H1 (cell line): ENCODE results near the gene ITGA8. TPM values are rescaled to one million over a fixed set of nuclear protein-coding genes. Genes with fewer than 3 reads are reported as not detected.

Source experiments
- CTCF ChIA-PET: fragments of 300-600 bp; sonication (Branson Sonifier 250); formaldehyde crosslinking; loops from one replicate; lab custom pipeline; 2021; ENCODE audit not compliant: partially characterized antibody; lab: Charles Lee
- POLR2A ChIA-PET: fragments of 300-600 bp; sonication (Branson Sonifier 250); formaldehyde crosslinking; loops from one replicate; lab custom pipeline; 2021; ENCODE audit warnings: inconsistent platforms; ENCODE audit not compliant: partially characterized antibody; lab: Charles Lee
- DNase-seq, 2 experiments: peaks; one replicate each; pipeline versions ENCODE4 v3.0.0 to v3.0.0-alpha.2; 2010 to 2022; ENCODE audit warnings: low spot score in 2 of 2, low read depth in 1 of 2, mixed read lengths in 1 of 2
- FAIRE-seq: peaks from 2 replicates; lab custom pipeline; 2011; peaks lifted over from hg19 to GRCh38; lab: Jason Lieb, UNC
- H2AFZ ChIP-seq: 2 replicates; pipeline ENCODE4 v1.8.1; 2012; ENCODE audit warnings: low read length, inconsistent platforms
- H2AK5ac ChIP-seq: 2 replicates; pipeline ENCODE4 v1.6.1; 2013; ENCODE audit warnings: low read depth, low read length
- H2BK120ac ChIP-seq: replicated peaks from 2 replicates; pipeline ENCODE3; 2013; ENCODE audit warnings: low read depth, low read length, inconsistent platforms
- H2BK12ac ChIP-seq: 2 replicates; pipeline ENCODE4 v1.6.1; 2013; ENCODE audit warnings: low read depth, low read length
- H2BK15ac ChIP-seq: 2 replicates; pipeline ENCODE4 v1.6.1; 2013; ENCODE audit warnings: low read length
- H2BK20ac ChIP-seq: 2 replicates; pipeline ENCODE4 v1.6.1; 2013; ENCODE audit warnings: low read length
- H2BK5ac ChIP-seq: 2 replicates; pipeline ENCODE4 v1.6.1; 2013; ENCODE audit warnings: low read depth, low read length
- H3K14ac ChIP-seq: 2 replicates; pipeline ENCODE4 v1.6.1; 2013; ENCODE audit warnings: inconsistent platforms; ENCODE audit not compliant: insufficient read length
- H3K18ac ChIP-seq: 2 replicates; pipeline ENCODE4 v1.6.1; 2013; ENCODE audit warnings: low read length; ENCODE audit errors: extremely low read depth
- H3K23ac ChIP-seq: 2 replicates; pipeline ENCODE4 v1.6.1; 2013; ENCODE audit warnings: inconsistent platforms; ENCODE audit not compliant: insufficient read length
- H3K23me2 ChIP-seq: 2 replicates; pipeline ENCODE4 v1.6.1; 2013; ENCODE audit warnings: low read depth, low read length
- H3K27ac ChIP-seq: 2 replicates; pipeline ENCODE4 v1.6.1; 2011; ENCODE audit warnings: low read depth, low read length, inconsistent platforms
- H3K27me3 ChIP-seq, 4 experiments: replicated peaks in 1 of 4; 1 replicate in 1 of 4; 2 replicates in 3 of 4; pipeline versions ENCODE4 v1.6.1 to v1.8.1; 2011 to 2013; ENCODE audit warnings: low read length in 3 of 4, mild to moderate bottlenecking in 3 of 4, inconsistent platforms in 2 of 4, mixed read lengths in 2 of 4, moderate library complexity in 1 of 4; ENCODE audit not compliant: control insufficient read depth in 3 of 4, insufficient read depth in 3 of 4; ENCODE audit errors: extremely low read depth in 1 of 4
- H3K36me3 ChIP-seq, 4 experiments: 2 replicates each; pipeline versions ENCODE4 v1.6.1 to v1.8.1; 2011 to 2013; ENCODE audit warnings: mild to moderate bottlenecking in 4 of 4, low read length in 3 of 4, moderate library complexity in 2 of 4, control low read depth in 1 of 4, inconsistent platforms in 1 of 4; ENCODE audit not compliant: insufficient read depth in 4 of 4, control insufficient read depth in 2 of 4
- H3K4ac ChIP-seq: replicated peaks from 2 replicates; pipeline ENCODE3; 2013; ENCODE audit warnings: low read length, low read depth, mixed read lengths, inconsistent platforms; ENCODE audit not compliant: insufficient read length
- H3K4me1 ChIP-seq, 4 experiments: replicated peaks in 1 of 4; 1 replicate in 1 of 4; 2 replicates in 3 of 4; pipeline versions ENCODE4 v1.6.1 to v1.8.1; 2011 to 2013; ENCODE audit warnings: low read length in 3 of 4, inconsistent platforms in 2 of 4, mixed read lengths in 1 of 4; ENCODE audit not compliant: insufficient read depth in 4 of 4, control insufficient read depth in 3 of 4
- H3K4me2 ChIP-seq, 2 experiments: 2 replicates each; pipeline versions ENCODE4 v1.6.1 to v1.8.1; 2011 to 2013; ENCODE audit warnings: low read depth in 2 of 2, low read length in 2 of 2, control low read depth in 1 of 2, inconsistent platforms in 1 of 2, mild to moderate bottlenecking in 1 of 2; ENCODE audit not compliant: insufficient read depth in 1 of 2
- H3K4me3 ChIP-seq, 4 experiments: fragments of 200-600, 300-600 bp in 1 of 4; sonication (generic), shearing (Covaris generic), sonication (Bioruptor Twin) in 1 of 4; 2 replicates each; pipeline versions ENCODE4 v1.5.1 to v1.8.1; 2011 to 2016; ENCODE audit warnings: low read length in 4 of 4, low read depth in 3 of 4, control low read depth in 2 of 4, inconsistent platforms in 2 of 4, mild to moderate bottlenecking in 2 of 4, mixed read lengths in 1 of 4, moderate library complexity in 1 of 4; ENCODE audit not compliant: insufficient read depth in 2 of 4; ENCODE audit errors: extremely low read depth in 1 of 4
- H3K56ac ChIP-seq: replicated peaks from 2 replicates; pipeline ENCODE3; 2013; ENCODE audit warnings: low read depth, mild to moderate bottlenecking, mixed read lengths, low read length, inconsistent platforms; ENCODE audit not compliant: insufficient read length
- H3K79me1 ChIP-seq: 2 replicates; pipeline ENCODE4 v1.6.1; 2013; ENCODE audit warnings: low read depth, low read length, control low read depth
- H3K79me2 ChIP-seq, 2 experiments: 2 replicates each; pipeline versions ENCODE4 v1.6.1 to v1.8.1; 2012 to 2013; ENCODE audit warnings: low read length in 2 of 2, mild to moderate bottlenecking in 2 of 2, inconsistent platforms in 1 of 2; ENCODE audit not compliant: insufficient read depth in 2 of 2, control insufficient read depth in 1 of 2
- H3K9ac ChIP-seq, 4 experiments: replicated peaks in 1 of 4; 1 replicate in 1 of 4; 2 replicates in 3 of 4; pipeline versions ENCODE4 v1.6.1 to v1.8.1; 2011 to 2013; ENCODE audit warnings: low read depth in 3 of 4, low read length in 3 of 4, control low read depth in 2 of 4, mild to moderate bottlenecking in 2 of 4, moderate library complexity in 2 of 4, inconsistent platforms in 1 of 4; ENCODE audit errors: extremely low read depth in 1 of 4
- H3K9me3 ChIP-seq, 2 experiments: 2 replicates each; pipeline versions ENCODE4 v1.6.1 to v1.8.1; 2012 to 2013; ENCODE audit warnings: mild to moderate bottlenecking in 2 of 2, moderate library complexity in 2 of 2, control low read depth in 1 of 2, inconsistent platforms in 1 of 2, low read depth in 1 of 2, low read length in 1 of 2, mixed read lengths in 1 of 2; ENCODE audit not compliant: insufficient read depth in 2 of 2
- H4K20me1 ChIP-seq, 2 experiments: replicated peaks in 1 of 2; 2 replicates each; pipeline versions ENCODE3 to v1.8.1; 2011 to 2013; ENCODE audit warnings: inconsistent platforms in 2 of 2, low read length in 2 of 2, mild to moderate bottlenecking in 1 of 2; ENCODE audit not compliant: insufficient read depth in 2 of 2, control insufficient read depth in 1 of 2
- H4K5ac ChIP-seq: 2 replicates; pipeline ENCODE4 v1.6.1; 2013; ENCODE audit warnings: low read length, low read depth, mixed read lengths, inconsistent platforms; ENCODE audit not compliant: insufficient read length
- H4K8ac ChIP-seq: 2 replicates; pipeline ENCODE4 v1.8.0; 2013; ENCODE audit warnings: mild to moderate bottlenecking, moderate library complexity, low read length, inconsistent platforms; ENCODE audit not compliant: insufficient read depth; ENCODE audit errors: extremely low read depth
- H4K91ac ChIP-seq: replicated peaks from 2 replicates; pipeline ENCODE3; 2013; ENCODE audit warnings: low read length, mixed read lengths, inconsistent platforms; ENCODE audit not compliant: insufficient read length
- BACH1 ChIP-seq: IDR thresholded peaks from 2 replicates; pipeline ENCODE4 v1.6.1; 2012; ENCODE audit warnings: low read length, improper control_type of control experiment
- HDAC6 ChIP-seq: IDR thresholded peaks from one replicate; pipeline ENCODE4 v1.7.1; 2012; ENCODE audit warnings: low read depth, mild to moderate bottlenecking, inconsistent platforms, low read length, moderate library complexity
- YY1 ChIP-seq: IDR thresholded peaks from 2 replicates; pipeline ENCODE4 v1.6.1; 2011; ENCODE audit warnings: low read depth, mild to moderate bottlenecking, low read length
- WGBS, 2 experiments: shearing (Covaris generic) in 1 of 2; methylation state at CpG; one replicate each; pipeline versions ENCODE4 v1.1.6 to v1.1.7; 2013 to 2015; ENCODE audit warnings: low lambda C conversion rate in 2 of 2, mixed read lengths in 2 of 2, inconsistent platforms in 1 of 2, low coverage in 1 of 2, missing lambda C conversion rate in 1 of 2; ENCODE audit not compliant: insufficient replicate concordance in 2 of 2, insufficient coverage in 1 of 2, insufficient read length in 1 of 2; ENCODE audit errors: extremely low coverage in 1 of 2, missing lambda C conversion rate in 1 of 2; 5-methylcytosine and 5-hydroxymethylcytosine counted together
- polyA plus RNA-seq, 7 experiments: library from polyadenylated mRNA; depleted of rRNA in 3 of 7; stranded (reverse) in 5 of 7; unstranded in 2 of 7; fragments of >200 nt in 5 of 7; fragments of 200-250 nt in 2 of 7; gene quantifications; 1 replicate in 5 of 7; 2 replicates in 1 of 7; 4 replicates in 1 of 7; pipeline versions ENCODE4 v1.2.1 to v1.2.3, GENCODE V29; 2011 to 2013; ENCODE audit warnings: missing spikeins in 2 of 7, mixed read lengths in 2 of 7
- total RNA-seq: library from RNA; stranded (reverse); fragmentation: NEBNext Ultra II Directional; extraction: Animal tissue kit (Norgen Biotek cat#: 25700); gene quantifications from 2 replicates; pipeline ENCODE4 v1.2.1, GENCODE V29; 2021

Gene ITGA8
- total and polyA plus RNA-seq, 2 of the 8 experiments (the other 6 are each of a cell fraction or from before 2014, with no cell fraction given): not detected

- no peak overlapping the region for H3K4me2 ChIP-seq
- no peak for TF ChIP-seq BACH1
- TF ChIP-seq HDAC6: no peak
- TF ChIP-seq YY1: no peak
- TF ChIP-seq, all 59 proteins: peak for 0
- H4K20me1 ChIP-seq: no peaks in the 10 kb centered on the region
- no peak overlapping the region for H3K4me3 ChIP-seq
- no peak overlapping the region for H4K91ac ChIP-seq
- H3K4me1 ChIP-seq: no peaks in the 10 kb centered on the region
- no peaks in the 10 kb centered on the region for H3K79me1 ChIP-seq
- no peaks in the 10 kb centered on the region for H3K36me3 ChIP-seq
- H3K27me3 ChIP-seq: no peaks in the 10 kb centered on the region
- no peaks in the 10 kb centered on the region for H3K79me2 ChIP-seq
- H2BK120ac ChIP-seq: no peak overlapping the region
- no peak overlapping the region for H2BK20ac ChIP-seq
- no peak overlapping the region for H4K8ac ChIP-seq
- no peak for FAIRE-seq
- DNase-seq: no peak
- H2BK15ac ChIP-seq: no peak overlapping the region
- H2AK5ac ChIP-seq: no peak overlapping the region
- H3K9ac ChIP-seq: no peak overlapping the region
- no peaks in the 10 kb centered on the region for H3K9me3 ChIP-seq
- WGBS, 2 experiments: 90% methylated on average over 6 of the region's 6 CpGs; no CpG with 5 or more reads in 1 of the 2 experiments
- no peak overlapping the region for H3K14ac ChIP-seq
- H3K23ac ChIP-seq: no peak overlapping the region
- H3K18ac ChIP-seq: no peak overlapping the region
- no peak overlapping the region for H3K56ac ChIP-seq
- no peak overlapping the region for H2BK5ac ChIP-seq
- CTCF ChIA-PET: interaction anchor here (1.3 to 1.5 kb wide), 2 partner anchors 11 kb away, joined by 3 to 6 read pairs; no protein-coding TSS in a partner anchor
- POLR2A ChIA-PET: no interaction called here
- no peak overlapping the region for H3K4ac ChIP-seq
- H4K5ac ChIP-seq: no peak overlapping the region
- H3K23me2 ChIP-seq: no peaks in the 10 kb centered on the region
- H2AFZ ChIP-seq: no peak overlapping the region
- H2BK12ac ChIP-seq: no peak overlapping the region
- no peak overlapping the region for H3K27ac ChIP-seq
Measured at GRCh38 chr10:15624401-15625196, 95.1 kb downstream of the ITGA8 start.
